Measurements from ENCODE around the gene IFITM5.
"Not testable (repeated sequence)": the region's sequence is repeated elsewhere in the genome, so short reads cannot be mapped to it uniquely, and the experiment has no call there.

IFITM5 gene

DNA sequence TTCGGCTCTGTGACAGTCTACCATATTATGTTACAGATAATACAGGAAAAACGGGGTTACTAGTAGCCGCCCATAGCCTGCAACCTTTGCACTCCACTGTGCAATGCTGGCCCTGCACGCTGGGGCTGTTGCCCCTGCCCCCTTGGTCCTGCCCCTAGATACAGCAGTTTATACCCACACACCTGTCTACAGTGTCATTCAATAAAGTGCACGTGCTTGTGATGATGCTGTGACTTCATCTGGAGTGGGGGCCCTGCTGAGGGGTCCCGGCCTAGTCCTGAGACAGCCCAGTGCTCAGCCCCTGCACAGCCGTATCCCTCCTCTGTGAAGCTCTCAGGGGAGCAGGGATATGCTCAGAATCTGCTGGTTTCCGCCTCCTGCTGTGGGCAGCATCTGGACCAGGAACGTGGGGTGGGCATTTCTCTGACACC lies 15.7 kb upstream of the IFITM5 start:
- no peak for TF ChIP-seq POLR2AphosphoS5 (IDR thresholded peaks at IDR 0.05; ENCODE audit: borderline replicate concordance, low read depth, low read length)
- no peak for TF ChIP-seq EZH2 (IDR thresholded peaks at IDR 0.05)
- TF ChIP-seq FOXP2 (optimal IDR thresholded peaks at IDR 0.05; ENCODE audit: control extremely low read depth, extremely low read length, insufficient read depth), result no peak
- peak overlapping the region; percentile 48 for H3K4me3 ChIP-seq
- no peak overlapping the region for H3K9ac ChIP-seq (ENCODE audit: insufficient read length)
- no peaks in the 10 kb centered on the region for H3K36me3 ChIP-seq (ENCODE audit: insufficient read depth, low read length)
- H3K9me3 ChIP-seq (ENCODE audit: low read depth, low read length), result no peaks in the 10 kb centered on the region
- H3K27ac ChIP-seq, result no peak overlapping the region
- DNase-seq (ENCODE audit: low read depth, low spot score), result no peak

DNA sequence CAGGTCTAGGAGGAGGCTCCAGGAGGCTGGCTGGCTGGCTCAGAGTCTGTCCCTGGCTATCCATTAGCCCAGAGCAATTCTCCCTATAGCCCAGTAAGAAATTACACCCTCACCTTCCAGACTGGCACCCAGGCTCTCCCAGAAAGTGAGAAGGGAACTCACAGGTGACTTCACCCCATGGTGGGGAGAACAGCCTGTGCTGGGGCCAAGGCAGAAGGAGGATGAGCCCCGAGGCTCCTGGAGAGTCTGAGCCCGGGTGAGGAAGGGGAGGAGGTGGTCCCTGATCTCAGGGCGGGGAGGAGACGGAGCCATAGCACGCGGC lies 15.2 kb upstream of the IFITM5 start:
- not testable (repeated sequence) for H3K27ac ChIP-seq; DNase-seq (ENCODE audit: low read depth, low spot score); H3K36me3 ChIP-seq (ENCODE audit: insufficient read depth, low read length); H3K9me3 ChIP-seq (ENCODE audit: low read depth, low read length)
- peak overlapping the region; percentile 52 for H3K9ac ChIP-seq (ENCODE audit: insufficient read length)
- peak overlapping the region; percentile 79 for H3K4me3 ChIP-seq

DNA sequence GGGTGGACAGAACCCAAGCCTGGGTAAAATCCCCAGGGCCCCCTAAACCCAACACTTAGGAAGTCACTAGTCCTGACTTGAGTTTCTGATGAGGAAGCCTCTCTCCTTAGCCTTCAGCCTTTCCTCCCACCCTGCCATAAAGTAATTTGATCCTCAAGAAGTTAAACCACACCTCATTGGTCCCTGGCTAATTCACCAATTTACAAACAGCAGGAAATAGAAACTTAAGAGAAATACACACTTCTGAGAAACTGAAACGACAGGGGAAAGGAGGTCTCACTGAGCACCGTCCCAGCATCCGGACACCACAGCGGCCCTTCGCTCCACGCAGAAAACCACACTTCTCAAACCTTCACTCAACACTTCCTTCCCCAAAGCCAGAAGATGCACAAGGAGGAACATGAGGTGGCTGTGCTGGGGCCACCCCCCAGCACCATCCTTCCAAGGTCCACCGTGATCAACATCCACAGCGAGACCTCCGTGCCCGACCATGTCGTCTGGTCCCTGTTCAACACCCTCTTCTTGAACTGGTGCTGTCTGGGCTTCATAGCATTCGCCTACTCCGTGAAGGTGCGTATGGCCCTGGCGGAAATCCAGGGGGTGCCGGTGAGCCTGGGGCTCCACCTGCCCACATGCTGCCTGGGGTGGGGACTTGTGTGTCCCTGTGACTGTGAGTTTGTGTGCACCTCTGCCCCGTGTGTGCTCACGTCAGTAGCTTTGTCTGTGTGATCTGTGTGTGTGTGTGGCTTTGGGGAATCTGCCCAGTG lies 14.6 kb upstream of the IFITM5 start, which contains the start of gene IFITM1:
IFITM1 (plus strand) TSS at position 254 of the 767 bp plus-strand sequence; CDS start at position 385, 131 bp downstream.
- Histone ChIP-seq H3K9me3 (ENCODE audit: low read depth, low read length) (no peaks in the 10 kb centered on the region), H3K9ac (ENCODE audit: insufficient read length) (peak within 1 kb of the TSS; percentile 52), H3K27ac (peak within 1 kb of the TSS; percentile 94), H3K4me3 (peak within 1 kb of the TSS; percentile 79), H3K36me3 (ENCODE audit: insufficient read depth, low read length) (no peaks in the 10 kb centered on the region)
- TF ChIP-seq EZH2 (IDR thresholded peaks at IDR 0.05) (no peak), FOXP2 (optimal IDR thresholded peaks at IDR 0.05; ENCODE audit: control extremely low read depth, extremely low read length, insufficient read depth) (peak; percentile 32), POLR2AphosphoS5 (IDR thresholded peaks at IDR 0.05; ENCODE audit: borderline replicate concordance, low read depth, low read length) (peak; percentile 93)
- peak; percentile 84 for DNase-seq (ENCODE audit: low read depth, low spot score)

DNA sequence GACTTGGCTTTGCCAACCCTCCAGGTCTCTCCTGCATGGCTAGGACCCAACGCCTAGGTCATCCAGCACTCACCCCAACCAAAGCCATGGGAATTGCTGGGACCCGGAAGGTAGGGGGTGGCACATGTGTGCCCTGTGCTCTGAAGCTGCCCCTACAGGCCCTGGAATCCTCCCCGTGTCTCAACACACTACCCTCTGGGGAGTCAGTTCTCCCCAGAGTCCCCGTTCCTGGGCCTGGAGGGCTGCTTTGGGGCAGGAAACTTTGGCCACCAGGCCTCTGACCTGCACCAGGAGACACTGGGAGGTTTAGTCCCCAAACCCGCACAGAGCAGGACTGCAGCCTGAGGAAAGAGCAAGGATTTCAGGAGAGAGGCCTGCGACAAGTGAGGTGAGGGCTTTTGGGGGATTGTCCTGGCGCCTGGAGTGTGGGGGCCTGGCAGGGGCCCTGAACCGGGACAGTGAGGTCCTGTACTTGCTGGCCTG lies 14.0 kb upstream of the IFITM5 start:
- TF ChIP-seq POLR2AphosphoS5 (IDR thresholded peaks at IDR 0.05; ENCODE audit: borderline replicate concordance, low read depth, low read length), result no peak
- TF ChIP-seq FOXP2 (optimal IDR thresholded peaks at IDR 0.05; ENCODE audit: control extremely low read depth, extremely low read length, insufficient read depth), result no peak
- no peak for TF ChIP-seq EZH2 (IDR thresholded peaks at IDR 0.05)
- no peaks in the 10 kb centered on the region for H3K9me3 ChIP-seq (ENCODE audit: low read depth, low read length)
- H3K27ac ChIP-seq, result peak overlapping the region; percentile 94
- peak overlapping the region; percentile 52 for H3K9ac ChIP-seq (ENCODE audit: insufficient read length)
- DNase-seq (ENCODE audit: low read depth, low spot score), result no peak
- H3K4me3 ChIP-seq, result peak overlapping the region; percentile 79
- H3K36me3 ChIP-seq (ENCODE audit: insufficient read depth, low read length), result no peaks in the 10 kb centered on the region

DNA sequence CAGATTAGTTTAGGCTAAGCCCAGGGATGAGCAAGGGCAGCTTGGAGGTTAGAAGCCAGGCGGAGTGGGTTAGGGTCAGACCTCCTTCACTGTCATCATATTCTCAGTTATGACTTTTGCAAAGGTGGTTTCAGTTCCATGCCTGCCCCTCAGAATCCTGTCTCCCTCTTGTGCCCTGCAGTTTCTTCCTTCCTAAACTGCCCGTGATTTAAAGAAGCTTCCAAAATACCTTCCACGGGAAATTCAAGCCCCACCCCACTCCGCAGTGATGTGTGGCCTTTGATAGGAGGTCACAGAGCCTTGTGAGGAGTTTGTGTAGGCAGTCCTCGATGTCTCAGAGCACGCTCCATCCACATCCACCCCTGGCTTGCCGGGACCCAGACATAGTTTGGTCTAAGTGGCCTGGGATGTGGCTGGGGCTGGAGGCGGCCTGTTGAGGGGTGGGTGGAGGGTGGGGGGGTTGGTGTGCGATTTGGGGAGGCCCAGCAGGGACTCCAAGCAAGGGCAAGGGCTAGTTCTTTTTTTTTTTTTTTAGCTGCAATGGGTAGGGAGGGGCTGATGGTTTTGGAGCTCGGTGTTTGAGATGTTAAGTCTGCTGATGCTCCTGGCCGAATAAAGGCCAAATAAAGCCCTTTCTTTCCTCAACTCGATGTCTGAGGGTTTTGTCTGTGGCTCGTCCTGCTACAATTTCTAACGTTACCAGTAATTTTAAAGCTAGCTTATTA lies 12.9 kb upstream of the IFITM5 start:
- Histone ChIP-seq H3K4me3 (no peak overlapping the region; the same call in 1 of the 2 replicates), H3K36me3 (ENCODE audit: insufficient read depth, low read length) (no peaks in the 10 kb centered on the region), H3K9ac (ENCODE audit: insufficient read length) (peak overlapping the region; percentile 52), H3K9me3 (ENCODE audit: low read depth, low read length) (no peaks in the 10 kb centered on the region), H3K27ac (peak overlapping the region; percentile 94)
- DNase-seq (ENCODE audit: low read depth, low spot score), result no peak
- TF ChIP-seq POLR2AphosphoS5 (IDR thresholded peaks at IDR 0.05; ENCODE audit: borderline replicate concordance, low read depth, low read length) (no peak), FOXP2 (optimal IDR thresholded peaks at IDR 0.05; ENCODE audit: control extremely low read depth, extremely low read length, insufficient read depth) (no peak), EZH2 (IDR thresholded peaks at IDR 0.05) (no peak)

DNA sequence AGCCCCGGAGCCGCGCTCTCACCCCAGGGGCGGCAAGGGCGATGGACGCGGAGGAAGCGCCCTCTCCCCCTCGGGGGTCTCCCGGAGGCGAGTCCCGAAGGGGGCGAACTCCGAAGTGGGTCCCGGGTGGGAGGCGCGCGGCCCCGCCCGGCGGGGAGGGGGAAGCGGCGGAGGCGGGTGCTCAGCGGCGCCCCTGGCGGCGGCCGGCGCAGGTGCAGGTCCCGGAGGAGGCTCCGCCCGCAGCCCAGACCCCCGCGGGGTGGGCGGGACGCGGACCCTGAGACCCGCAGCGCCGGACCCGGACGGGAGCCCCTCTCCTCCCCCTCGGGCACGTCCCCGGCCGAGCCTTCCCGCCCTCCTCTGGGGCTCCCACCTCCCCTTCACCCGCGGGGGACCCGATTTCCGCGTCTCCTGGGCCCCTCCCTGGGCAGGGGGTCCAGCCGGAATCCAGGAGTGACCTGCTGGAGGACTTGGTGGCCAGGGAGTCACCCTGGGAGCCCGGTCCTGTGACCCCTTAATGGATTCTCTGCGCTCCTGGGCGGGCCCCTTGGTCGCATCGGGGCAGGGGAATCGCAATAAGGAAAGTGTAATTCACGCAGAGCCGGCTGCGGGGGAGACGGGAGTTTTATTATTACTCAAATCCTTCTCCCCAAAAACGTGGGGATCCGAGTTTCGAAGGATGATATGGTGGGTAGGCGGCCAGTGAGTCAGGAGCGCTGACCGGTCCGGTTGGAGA lies 11.9 kb upstream of the IFITM5 start:
- not testable (repeated sequence) for H3K36me3 ChIP-seq (ENCODE audit: insufficient read depth, low read length); H3K4me3 ChIP-seq; DNase-seq (ENCODE audit: low read depth, low spot score); H3K9me3 ChIP-seq (ENCODE audit: low read depth, low read length); H3K9ac ChIP-seq (ENCODE audit: insufficient read length); H3K27ac ChIP-seq

DNA sequence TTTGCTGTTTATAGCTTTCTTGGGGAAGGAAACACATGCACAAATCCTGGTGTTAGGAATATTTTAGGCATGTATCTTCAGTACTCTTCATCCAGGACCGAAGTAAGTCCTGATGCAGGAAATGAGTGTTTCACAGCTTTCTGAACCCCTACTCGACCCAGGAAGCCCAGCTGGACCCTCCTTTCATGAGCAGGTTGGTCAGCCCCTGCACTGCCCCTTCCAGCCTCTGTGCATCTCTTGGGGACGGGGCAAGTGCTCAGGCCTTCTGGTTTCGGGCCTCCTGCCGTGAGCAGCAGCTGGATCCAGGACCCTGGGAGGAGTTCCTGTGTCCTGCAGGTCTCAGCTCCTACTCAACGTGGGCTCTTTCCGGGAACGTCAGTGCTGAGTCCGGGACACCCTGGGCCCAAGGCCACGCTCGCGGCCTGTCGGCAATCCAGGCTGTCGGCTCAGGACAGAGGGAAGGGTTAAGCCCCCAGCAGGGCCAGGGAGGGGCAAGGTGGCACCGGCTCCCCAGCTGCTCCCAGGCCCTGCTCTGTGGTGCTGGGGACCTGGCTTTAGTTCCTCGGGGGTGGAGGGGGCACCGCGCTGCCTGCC lies 10.8 kb upstream of the IFITM5 start:
- Histone ChIP-seq H3K9ac (ENCODE audit: insufficient read length) (peak overlapping the region; percentile 32), H3K4me3 (peak overlapping the region; percentile 68), H3K27ac (peak overlapping the region; percentile 29; the same call in 1 of the 2 replicates)
- not testable (repeated sequence) for DNase-seq (ENCODE audit: low read depth, low spot score); H3K36me3 ChIP-seq (ENCODE audit: insufficient read depth, low read length); H3K9me3 ChIP-seq (ENCODE audit: low read depth, low read length)

DNA sequence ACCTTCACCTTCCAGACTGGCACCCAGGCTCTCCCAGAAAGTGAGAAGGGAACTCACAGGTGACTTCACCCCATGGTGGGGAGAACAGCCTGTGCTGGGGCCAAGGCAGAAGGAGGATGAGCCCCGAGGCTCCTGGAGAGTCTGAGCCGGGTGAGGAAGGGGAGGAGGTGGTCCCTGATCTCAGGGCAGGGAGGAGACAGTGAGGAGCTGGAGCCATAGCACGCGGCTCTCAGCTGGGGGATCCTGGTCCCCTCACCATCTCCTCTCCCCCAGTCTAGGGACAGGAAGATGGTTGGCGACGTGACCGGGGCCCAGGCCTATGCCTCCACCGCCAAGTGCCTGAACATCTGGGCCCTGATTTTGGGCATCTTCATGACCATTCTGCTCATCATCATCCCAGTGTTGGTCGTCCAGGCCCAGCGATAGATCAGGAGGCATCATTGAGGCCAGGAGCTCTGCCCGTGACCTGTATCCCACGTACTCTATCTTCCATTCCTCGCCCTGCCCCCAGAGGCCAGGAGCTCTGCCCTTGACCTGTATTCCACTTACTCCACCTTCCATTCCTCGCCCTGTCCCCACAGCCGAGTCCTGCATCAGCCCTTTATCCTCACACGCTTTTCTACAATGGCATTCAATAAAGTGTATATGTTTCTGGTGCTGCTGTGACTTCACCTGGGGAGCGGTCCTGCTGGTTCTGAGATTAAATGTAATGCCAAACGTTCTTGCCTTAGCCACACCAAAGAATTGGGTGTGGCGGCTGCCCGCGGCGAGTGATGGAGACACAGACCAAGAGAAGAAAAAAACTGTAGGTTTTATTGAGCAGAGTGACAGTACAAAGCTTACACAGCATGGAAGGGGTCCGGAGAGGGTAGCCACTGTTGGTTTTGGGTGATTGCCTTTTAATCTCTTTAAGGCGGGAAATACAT lies 9.7 kb upstream of the IFITM5 start:
- H3K9ac ChIP-seq (ENCODE audit: insufficient read length), result not testable (repeated sequence)
- H3K27ac ChIP-seq, result peak overlapping the region; percentile 29; the same call in 1 of the 2 replicates

DNA sequence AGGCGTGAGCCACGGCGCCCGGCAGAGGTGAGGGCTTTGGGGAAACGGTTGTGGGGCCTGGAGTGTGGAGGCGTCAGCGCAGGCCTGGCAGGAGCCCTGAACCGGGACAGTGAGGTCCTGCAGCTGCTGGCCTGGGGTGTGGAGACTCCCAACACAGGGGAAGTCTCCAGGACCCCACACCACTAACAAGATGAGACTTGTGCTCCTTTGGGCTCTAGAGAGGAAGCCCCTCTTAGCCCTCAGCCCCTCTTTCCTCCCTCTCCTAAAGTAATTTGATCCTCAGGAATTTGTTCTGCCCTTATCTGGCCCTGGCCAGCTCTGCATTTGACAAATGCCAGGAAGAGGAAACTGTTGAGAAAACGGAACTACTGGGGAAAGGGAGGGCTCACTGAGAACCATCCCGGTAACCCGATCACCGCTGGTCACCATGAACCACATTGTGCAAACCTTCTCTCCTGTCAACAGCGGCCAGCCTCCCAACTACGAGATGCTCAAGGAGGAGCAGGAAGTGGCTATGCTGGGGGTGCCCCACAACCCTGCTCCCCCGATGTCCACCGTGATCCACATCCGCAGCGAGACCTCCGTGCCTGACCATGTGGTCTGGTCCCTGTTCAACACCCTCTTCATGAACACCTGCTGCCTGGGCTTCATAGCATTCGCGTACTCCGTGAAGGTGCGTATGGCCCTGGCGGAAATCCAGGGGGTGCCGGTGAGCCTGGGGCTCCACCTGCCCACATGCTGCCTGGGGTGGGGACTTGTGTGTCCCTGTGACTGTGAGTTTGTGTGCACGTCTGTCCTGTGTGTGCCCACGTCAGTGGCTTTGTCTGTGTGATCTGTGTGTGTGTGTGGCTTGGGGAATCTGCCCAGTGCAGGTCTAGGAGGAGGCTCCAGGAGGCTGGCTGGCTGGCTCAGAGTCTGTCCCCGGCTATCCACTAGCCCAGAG lies 8.7 kb upstream of the IFITM5 start, which contains the start of gene IFITM2:
IFITM2 (plus strand) TSS at position 51 of the 943 bp plus-strand sequence; CDS start at position 428, 377 bp downstream.
- H3K27ac ChIP-seq; H3K36me3 ChIP-seq (ENCODE audit: insufficient read depth, low read length); DNase-seq (ENCODE audit: low read depth, low spot score); H3K9ac ChIP-seq (ENCODE audit: insufficient read length); H3K9me3 ChIP-seq (ENCODE audit: low read depth, low read length); H3K4me3 ChIP-seq: not testable (repeated sequence)

More for the DNA sequence above, 9.7 kb upstream of the IFITM5 start:
- not testable (repeated sequence) for DNase-seq (ENCODE audit: low read depth, low spot score); H3K9me3 ChIP-seq (ENCODE audit: low read depth, low read length); H3K36me3 ChIP-seq (ENCODE audit: insufficient read depth, low read length)
- H3K4me3 ChIP-seq, result peak overlapping the region; percentile 68; the same call in 1 of the 2 replicates

All from SK-N-MC (cell line).